Astrocyte (in vitro differentiated cells and primary cell): Measurements from ENCODE around the gene ARHGAP6. TPM values are rescaled to one million over a fixed set of nuclear protein-coding genes. Genes with fewer than 3 reads are reported as not detected.

Source experiments
- DNase-seq: peaks from one replicate; pipeline ENCODE4 v3.0.0-alpha.2; 2010; ENCODE audit warnings: low read depth
- FAIRE-seq: peaks from 2 replicates; lab custom pipeline; 2011; peaks lifted over from hg19 to GRCh38; lab: Jason Lieb, UNC
- H2AFZ ChIP-seq: 2 replicates; pipeline ENCODE4 v1.6.0; 2012; ENCODE audit warnings: low read depth, low read length, inconsistent platforms
- H3K27ac ChIP-seq: 2 replicates; pipeline ENCODE4 v1.5.1; 2011; ENCODE audit warnings: low read depth, low read length, inconsistent platforms
- H3K27me3 ChIP-seq: 2 replicates; pipeline ENCODE4 v1.6.0; 2011; ENCODE audit warnings: low read length, inconsistent platforms; ENCODE audit not compliant: insufficient read depth
- H3K36me3 ChIP-seq: 2 replicates; pipeline ENCODE4 v1.5.1; 2011; ENCODE audit warnings: low read length, inconsistent platforms; ENCODE audit not compliant: insufficient read depth
- H3K4me1 ChIP-seq: 2 replicates; pipeline ENCODE4 v1.5.1; 2011; ENCODE audit warnings: low read length, inconsistent platforms; ENCODE audit not compliant: insufficient read depth
- H3K4me2 ChIP-seq: 2 replicates; pipeline ENCODE4 v1.6.0; 2012; ENCODE audit warnings: low read length, inconsistent platforms
- H3K4me3 ChIP-seq: 2 replicates; pipeline ENCODE4 v1.5.1; 2011; ENCODE audit warnings: low read depth, mild to moderate bottlenecking, low read length, inconsistent platforms; ENCODE audit not compliant: insufficient read depth
- H3K79me2 ChIP-seq: 2 replicates; pipeline ENCODE4 v1.6.0; 2012; ENCODE audit warnings: mild to moderate bottlenecking, low read length, inconsistent platforms; ENCODE audit not compliant: insufficient read depth
- H3K9ac ChIP-seq: 2 replicates; pipeline ENCODE4 v1.6.0; 2012; ENCODE audit warnings: mild to moderate bottlenecking, low read length, inconsistent platforms
- H3K9me3 ChIP-seq: 2 replicates; pipeline ENCODE4 v1.5.1; 2012; ENCODE audit warnings: low read depth, mild to moderate bottlenecking, low read length, inconsistent platforms; ENCODE audit not compliant: insufficient read depth
- H4K20me1 ChIP-seq: 2 replicates; pipeline ENCODE4 v1.6.0; 2012; ENCODE audit warnings: low read length, inconsistent platforms; ENCODE audit not compliant: insufficient read depth
- H3K27ac Mint-ChIP-seq: one replicate; pipeline ENCODE4 v1.8.0; 2021; ENCODE audit warnings: mild to moderate bottlenecking, mixed read lengths; ENCODE audit not compliant: unreplicated experiment
- H3K27me3 Mint-ChIP-seq: one replicate; pipeline ENCODE4 v1.8.0; 2021; ENCODE audit warnings: low read depth, mixed read lengths; ENCODE audit not compliant: unreplicated experiment
- H3K36me3 Mint-ChIP-seq: one replicate; pipeline ENCODE4 v1.8.0; 2021; ENCODE audit warnings: low read depth, mixed read lengths; ENCODE audit not compliant: unreplicated experiment
- H3K4me1 Mint-ChIP-seq: one replicate; pipeline ENCODE4 v1.8.0; 2021; ENCODE audit warnings: low read depth, mixed read lengths; ENCODE audit not compliant: unreplicated experiment
- H3K4me3 Mint-ChIP-seq: one replicate; pipeline ENCODE4 v1.8.0; 2021; ENCODE audit warnings: mild to moderate bottlenecking, moderate library complexity, mixed read lengths; ENCODE audit not compliant: unreplicated experiment
- H3K9me3 Mint-ChIP-seq: one replicate; pipeline ENCODE4 v1.8.0; 2021; ENCODE audit warnings: mild to moderate bottlenecking, mixed read lengths; ENCODE audit not compliant: unreplicated experiment
- EZH2 ChIP-seq: IDR thresholded peaks from 2 replicates; pipeline ENCODE4 v1.6.1; 2012; ENCODE audit warnings: mild to moderate bottlenecking, low read length, inconsistent platforms; ENCODE audit not compliant: insufficient read depth
- total RNA-seq: library from RNA; stranded (reverse); gene quantifications from 2 replicates; pipeline ENCODE4 v1.2.1, GENCODE V29; 2021
- TF ChIP-seq, protein P1 (sequence below): IDR thresholded peaks from 2 replicates; pipeline ENCODE4 v1.5.1; 2011; ENCODE audit warnings: low read depth, mild to moderate bottlenecking, inconsistent platforms, low read length, moderate library complexity; ENCODE audit not compliant: insufficient read depth

ARHGAP6 gene
- total RNA-seq, 1 donor from 2014 or later: 0.30 TPM

DNA sequence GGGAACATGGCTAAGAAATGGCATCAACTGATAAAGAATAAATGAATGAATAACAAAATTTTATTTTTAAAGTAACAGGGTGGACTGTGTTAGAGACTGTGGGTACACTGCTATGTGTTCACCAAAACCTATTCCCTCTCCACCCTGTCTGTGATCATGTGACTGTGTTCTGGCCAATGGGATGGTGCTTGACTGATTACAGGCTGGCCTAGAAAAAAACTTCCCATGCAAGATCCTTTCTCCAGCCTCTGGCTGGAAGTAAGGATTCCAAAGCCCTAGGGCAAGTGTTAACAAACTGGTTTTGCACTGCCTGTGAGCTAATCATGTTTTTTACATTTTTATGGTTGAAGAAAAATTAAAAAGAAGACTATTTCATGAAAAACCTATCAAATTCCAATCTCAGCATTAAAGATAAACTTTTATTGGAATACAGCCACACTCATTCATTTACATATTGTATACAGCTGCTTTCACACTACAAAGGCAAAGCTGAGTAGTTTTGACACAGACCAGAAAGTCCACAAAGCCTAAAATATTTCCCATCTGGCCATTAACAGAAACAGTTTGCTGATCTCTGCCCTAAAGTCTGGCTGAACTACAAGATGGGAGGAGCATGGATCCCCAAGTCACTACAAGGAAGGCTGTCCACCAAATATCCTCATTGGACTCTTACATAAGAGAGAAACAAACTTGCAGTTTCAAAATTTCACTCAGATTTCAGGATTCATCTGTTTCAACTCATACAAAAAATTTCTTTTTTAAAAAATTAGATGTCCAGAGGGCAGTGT lies 133.2 kb downstream of the ARHGAP6 start:
- Mint-ChIP-seq H3K9me3 (no peaks in the 10 kb centered on the region), H3K36me3 (no peaks in the 10 kb centered on the region), H3K4me3 (no peak overlapping the region), H3K27me3 (peaks cover 5% of the 10 kb centered on the region), H3K4me1 (no peaks in the 10 kb centered on the region), H3K27ac (no peak overlapping the region)
- TF ChIP-seq, protein P1, sequence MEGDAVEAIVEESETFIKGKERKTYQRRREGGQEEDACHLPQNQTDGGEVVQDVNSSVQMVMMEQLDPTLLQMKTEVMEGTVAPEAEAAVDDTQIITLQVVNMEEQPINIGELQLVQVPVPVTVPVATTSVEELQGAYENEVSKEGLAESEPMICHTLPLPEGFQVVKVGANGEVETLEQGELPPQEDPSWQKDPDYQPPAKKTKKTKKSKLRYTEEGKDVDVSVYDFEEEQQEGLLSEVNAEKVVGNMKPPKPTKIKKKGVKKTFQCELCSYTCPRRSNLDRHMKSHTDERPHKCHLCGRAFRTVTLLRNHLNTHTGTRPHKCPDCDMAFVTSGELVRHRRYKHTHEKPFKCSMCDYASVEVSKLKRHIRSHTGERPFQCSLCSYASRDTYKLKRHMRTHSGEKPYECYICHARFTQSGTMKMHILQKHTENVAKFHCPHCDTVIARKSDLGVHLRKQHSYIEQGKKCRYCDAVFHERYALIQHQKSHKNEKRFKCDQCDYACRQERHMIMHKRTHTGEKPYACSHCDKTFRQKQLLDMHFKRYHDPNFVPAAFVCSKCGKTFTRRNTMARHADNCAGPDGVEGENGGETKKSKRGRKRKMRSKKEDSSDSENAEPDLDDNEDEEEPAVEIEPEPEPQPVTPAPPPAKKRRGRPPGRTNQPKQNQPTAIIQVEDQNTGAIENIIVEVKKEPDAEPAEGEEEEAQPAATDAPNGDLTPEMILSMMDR: no peak
- TF ChIP-seq EZH2: no peak
- no peaks in the 10 kb centered on the region for H3K9me3 ChIP-seq
- no peak overlapping the region for H2AFZ ChIP-seq
- H3K4me3 ChIP-seq: no peak overlapping the region
- no peaks in the 10 kb centered on the region for H3K36me3 ChIP-seq
- no peak overlapping the region for H3K27ac ChIP-seq
- H3K4me2 ChIP-seq: no peak overlapping the region
- no peaks in the 10 kb centered on the region for H4K20me1 ChIP-seq
- DNase-seq (no peak), FAIRE-seq (peak; percentile 13)
- H3K4me1 ChIP-seq: no peaks in the 10 kb centered on the region
- no peaks in the 10 kb centered on the region for H3K79me2 ChIP-seq
- no peak overlapping the region for H3K9ac ChIP-seq
- no peaks in the 10 kb centered on the region for H3K27me3 ChIP-seq

DNA sequence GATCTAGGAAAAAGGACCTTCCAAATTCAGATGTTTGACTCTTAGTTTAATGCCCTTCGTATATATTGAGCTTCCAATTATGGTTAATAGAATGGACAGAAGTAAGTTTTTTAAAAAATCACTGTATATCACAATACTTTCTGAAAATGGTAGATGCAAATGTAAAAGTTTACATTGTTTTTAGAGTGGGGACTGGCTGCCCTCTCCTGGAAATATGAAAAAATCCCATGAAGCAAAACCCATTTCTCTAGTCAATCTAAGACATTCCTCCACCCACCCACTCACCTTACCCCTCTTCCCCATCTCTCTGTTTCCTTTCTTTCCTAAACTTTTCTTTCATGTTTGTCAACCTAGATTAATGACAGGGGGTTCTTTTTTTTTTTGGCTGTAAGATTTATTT lies 134.5 kb downstream of the ARHGAP6 start:
- Mint-ChIP-seq H3K9me3 (no peaks in the 10 kb centered on the region), H3K4me1 (no peaks in the 10 kb centered on the region), H3K27ac (no peak overlapping the region), H3K4me3 (no peak overlapping the region), H3K36me3 (no peaks in the 10 kb centered on the region), H3K27me3 (no peaks in the 10 kb centered on the region)
- H3K9me3 ChIP-seq: no peaks in the 10 kb centered on the region
- H3K79me2 ChIP-seq: no peaks in the 10 kb centered on the region
- no peaks in the 10 kb centered on the region for H3K27me3 ChIP-seq
- FAIRE-seq: peak; percentile 88
- H3K27ac ChIP-seq: no peak overlapping the region
- no peak overlapping the region for H3K4me2 ChIP-seq
- DNase-seq: no peak
- H3K9ac ChIP-seq: no peak overlapping the region
- no peak overlapping the region for H3K4me3 ChIP-seq
- no peak for TF ChIP-seq EZH2
- TF ChIP-seq, protein P1: peak; percentile 30
- no peak overlapping the region for H2AFZ ChIP-seq
- no peaks in the 10 kb centered on the region for H3K36me3 ChIP-seq
- no peaks in the 10 kb centered on the region for H4K20me1 ChIP-seq
- no peaks in the 10 kb centered on the region for H3K4me1 ChIP-seq

DNA sequence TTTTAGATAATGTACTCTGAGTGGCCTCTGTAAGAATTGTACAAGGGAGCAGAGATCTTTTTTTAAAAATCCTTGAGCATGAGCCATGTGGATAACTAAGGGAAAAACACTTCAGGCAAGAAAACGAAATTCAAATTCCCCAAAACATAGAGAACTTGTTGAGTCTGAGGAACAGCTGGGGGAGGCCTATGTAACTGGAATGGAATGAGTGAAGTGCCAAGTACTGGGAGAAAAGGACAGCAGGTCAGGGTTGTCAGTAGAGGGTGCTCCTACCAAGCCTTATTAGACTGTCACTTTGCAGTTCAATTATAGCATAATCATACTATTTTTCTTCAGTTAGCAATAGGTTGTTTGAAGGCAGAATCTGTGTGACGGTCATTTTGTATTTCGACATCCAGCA lies 135.1 kb downstream of the ARHGAP6 start:
- TF ChIP-seq, protein P1: no peak
- no peak for TF ChIP-seq EZH2
- H3K79me2 ChIP-seq: no peaks in the 10 kb centered on the region

More for the DNA sequence above, 135.1 kb downstream of the ARHGAP6 start:
- no peaks in the 10 kb centered on the region for H3K27me3 ChIP-seq
- H3K36me3 ChIP-seq: no peaks in the 10 kb centered on the region
- peak; percentile 5 for DNase-seq
- H3K27ac Mint-ChIP-seq: no peak overlapping the region
- no peaks in the 10 kb centered on the region for H3K4me1 ChIP-seq
- H3K27me3 Mint-ChIP-seq: no peaks in the 10 kb centered on the region
- H2AFZ ChIP-seq: no peak overlapping the region
- no peak overlapping the region for H3K4me3 Mint-ChIP-seq
- H3K36me3 Mint-ChIP-seq: no peaks in the 10 kb centered on the region
- no peak overlapping the region for H3K4me3 ChIP-seq
- H3K4me2 ChIP-seq: no peak overlapping the region
- no peaks in the 10 kb centered on the region for H3K9me3 Mint-ChIP-seq
- no peaks in the 10 kb centered on the region for H3K9me3 ChIP-seq
- no peak overlapping the region for H3K9ac ChIP-seq
- no peaks in the 10 kb centered on the region for H4K20me1 ChIP-seq
- H3K4me1 Mint-ChIP-seq: no peaks in the 10 kb centered on the region
- no peak for FAIRE-seq
- no peak overlapping the region for H3K27ac ChIP-seq
